HEK293T (cell line): Measurements from ENCODE around the gene KRTAP9-1.

Source experiments
- BHLHE40 ChIP-seq: fragments of 450-650 bp; IDR thresholded peaks from 2 replicates; pipeline ENCODE4 v1.6.1; 2016; ENCODE audit warnings: mild to moderate bottlenecking, moderate library complexity, borderline replicate concordance
- FOXK2 ChIP-seq: fragments of 450-650 bp; IDR thresholded peaks from 2 replicates; pipeline ENCODE4 v1.6.1; 2016; ENCODE audit warnings: mild to moderate bottlenecking
- HDGF ChIP-seq: fragments of 450-650 bp; IDR thresholded peaks from 2 replicates; pipeline ENCODE4 v1.6.1; 2017; ENCODE audit warnings: antibody characterized with exemption, borderline replicate concordance
- LEF1 ChIP-seq: fragments of 450-650 bp; IDR thresholded peaks from 2 replicates; pipeline ENCODE4 v1.6.1; 2017; ENCODE audit warnings: mild to moderate bottlenecking, borderline replicate concordance
- SP1 ChIP-seq: fragments of 450-650 bp; IDR thresholded peaks from 2 replicates; pipeline ENCODE4 v1.6.1; 2017

- TF ChIP-seq SP1 (no peak), HDGF (no peak), LEF1 (no peak), BHLHE40 (no peak), FOXK2 (no peak)
Measured at GRCh38 chr17:41149652-41149985, 40.1 kb upstream of the KRTAP9-1 start, which contains the start of gene KRTAP4-5.
